Measurements from ENCODE around the gene INPP4B.

GRCh38 chr4:142129931-142130330, 716.2 kb downstream of the INPP4B start:
- TF ChIP-seq CTCF (conservative IDR thresholded peaks at IDR 0.05; ENCODE audit: low read depth, low read length) (no peak), EZH2 (IDR thresholded peaks at IDR 0.05; ENCODE audit: low read length, unreplicated experiment) (no peak)

All from PC-3 (cell line).